GM19240 (cell line): ENCODE measurements around the gene B9D1.

Source experiments
- DNase-seq: peaks from one replicate; pipeline ENCODE4 v3.0.0; 2011; ENCODE audit warnings: low spot score; ENCODE audit not compliant: insufficient read length

Gene B9D1

GRCh38 chr17:19388791-19389785 is 26.6 kb upstream of the B9D1 start:
- no peak for DNase-seq

GRCh38 chr17:19387921-19388521 is 25.5 kb upstream of the B9D1 start:
- DNase-seq, result no peak

- DNase-seq, result no peak
Measured at GRCh38 chr17:19386974-19387920, 24.7 kb upstream of the B9D1 start, which contains the start of gene MFAP4. MFAP4 (minus strand) TSS chr17:19387190; CDS start chr17:19387155, 35 bp downstream.

- DNase-seq, result no peak
Measured at GRCh38 chr17:19386051-19386929, 23.8 kb upstream of the B9D1 start.

GRCh38 chr17:19385521-19385983 is 23.0 kb upstream of the B9D1 start:
- no peak for DNase-seq

GRCh38 chr17:19384723-19385391 is 22.3 kb upstream of the B9D1 start:
- no peak for DNase-seq

GRCh38 chr17:19383681-19384470 is 21.4 kb upstream of the B9D1 start:
- no peak for DNase-seq

- no peak for DNase-seq
Measured at GRCh38 chr17:19382531-19383444, 20.3 kb upstream of the B9D1 start.

- DNase-seq, result no peak
Measured at GRCh38 chr17:19381741-19382444, 19.4 kb upstream of the B9D1 start.

GRCh38 chr17:19381361-19381740 is 18.8 kb upstream of the B9D1 start:
- DNase-seq, result no peak

- no peak for DNase-seq
Measured at GRCh38 chr17:19380481-19381301, 18.2 kb upstream of the B9D1 start.

- no peak for DNase-seq
Measured at GRCh38 chr17:19379361-19380065, 17.0 kb upstream of the B9D1 start.

- no peak for DNase-seq
Measured at GRCh38 chr17:19378416-19379360, 16.2 kb upstream of the B9D1 start, which contains the start of gene MAPK7. MAPK7 (plus strand) TSS chr17:19378498; CDS start chr17:19378901, 403 bp downstream.

GRCh38 chr17:19377602-19378415 is 15.3 kb upstream of the B9D1 start:
- DNase-seq, result peak; percentile 100
